ENCODE results near the gene RAVER2.
A peak's percentile ranks its signal among the peaks of the same experiment; 100 is the strongest.

RAVER2 gene

GRCh38 chr1:64878090-64878489 is 133.2 kb downstream of the RAVER2 start:
- Mint-ChIP-seq H3K27me3 (no peaks in the 10 kb centered on the region), H3K36me3 (ENCODE audit: low read depth) (peaks cover 47% of the 10 kb centered on the region), H3K27ac (no peak overlapping the region), H3K4me3 (no peak overlapping the region), H3K9me3 (no peaks in the 10 kb centered on the region), H3K4me1 (peaks cover 65% of the 10 kb centered on the region)
- DNase-seq (no peak), ATAC-seq (no peak)

- H3K9me3 Mint-ChIP-seq, result no peaks in the 10 kb centered on the region
These were observed 134.2 kb downstream of the RAVER2 start for GRCh38 chr1:64878931-64879611.

GRCh38 chr1:64880449-64880848 is 135.6 kb downstream of the RAVER2 start:
- Mint-ChIP-seq H3K4me1 (peaks cover 68% of the 10 kb centered on the region), H3K9me3 (no peaks in the 10 kb centered on the region), H3K27me3 (no peaks in the 10 kb centered on the region), H3K4me3 (no peak overlapping the region), H3K36me3 (ENCODE audit: low read depth) (peaks cover 47% of the 10 kb centered on the region), H3K27ac (no peak overlapping the region)
- ATAC-seq (no peak), DNase-seq (no peak)

More at GRCh38 chr1:64878931-64879611, 134.2 kb downstream of the RAVER2 start:
- DNase-seq (no peak), ATAC-seq (no peak)
- H3K36me3 Mint-ChIP-seq (ENCODE audit: low read depth), result peaks cover 47% of the 10 kb centered on the region
- no peaks in the 10 kb centered on the region for H3K27me3 Mint-ChIP-seq
- H3K4me3 Mint-ChIP-seq, result no peak overlapping the region
- H3K4me1 Mint-ChIP-seq, result peaks cover 66% of the 10 kb centered on the region
- H3K27ac Mint-ChIP-seq, result no peak overlapping the region

GRCh38 chr1:64881281-64881680 is 136.4 kb downstream of the RAVER2 start:
- Mint-ChIP-seq H3K4me3 (no peak overlapping the region), H3K36me3 (ENCODE audit: low read depth) (peaks cover 40% of the 10 kb centered on the region), H3K27me3 (no peaks in the 10 kb centered on the region), H3K9me3 (no peaks in the 10 kb centered on the region), H3K4me1 (peaks cover 60% of the 10 kb centered on the region), H3K27ac (no peak overlapping the region)
- DNase-seq (no peak), ATAC-seq (peak; percentile 16)
